K562 (cell line): ENCODE results near the gene KDM2B. TPM values are rescaled to one million over a fixed set of nuclear protein-coding genes. Genes with fewer than 3 reads are reported as not detected.

Experiments used
- CBX3 ChIP-seq, 2 experiments: IDR thresholded peaks; 1 replicate in 1 of 2; 2 replicates in 1 of 2; pipeline ENCODE4 v1.6.1; 2012; ENCODE audit warnings: inconsistent platforms in 2 of 2, low read length in 2 of 2, borderline replicate concordance in 1 of 2, control low read depth in 1 of 2
- ELF1 ChIP-seq: fragments of 200-800 bp; sonication (Bioruptor generic); IDR thresholded peaks from 2 replicates; pipeline ENCODE4 v1.6.1; 2016; ENCODE audit warnings: missing genetic modification characterization, missing compliant biosample characterization
- ELF2 ChIP-seq: fragments of 250-450 bp; sonication (Bioruptor Pico); IDR thresholded peaks from 2 replicates; pipeline ENCODE4 v1.5.0; 2021; ENCODE audit warnings: mild to moderate bottlenecking
- FOXM1 ChIP-seq, 2 experiments: fragments of 450-650 bp in 1 of 2; sonication (generic) in 1 of 2; formaldehyde crosslinking in 1 of 2; IDR thresholded peaks; 2 replicates each; pipeline versions ENCODE4 v1.6.1 to v1.9.0; 2017 to 2022; ENCODE audit warnings: low read depth in 2 of 2, mild to moderate bottlenecking in 2 of 2, missing genetic modification reagents in 1 of 2, moderate library complexity in 1 of 2
- GABPA ChIP-seq: fragments of 200-800 bp; sonication (Bioruptor generic); conservative IDR thresholded peaks from 2 replicates; pipeline ENCODE4 v1.6.1; 2016; ENCODE audit warnings: low read depth, missing genetic modification characterization, missing compliant biosample characterization
- GATA2 ChIP-seq: sonication (generic); formaldehyde crosslinking; IDR thresholded peaks from 2 replicates; pipeline ENCODE4 v1.4.0; 2020; ENCODE audit warnings: mild to moderate bottlenecking, missing genetic modification reagents
- IFI16 ChIP-seq: fragments of 250-450 bp; sonication (Bioruptor Pico); IDR thresholded peaks from 2 replicates; pipeline ENCODE4 v2.1.2; 2022; ENCODE audit warnings: mild to moderate bottlenecking, inconsistent platforms
- KDM5B ChIP-seq: fragments of 200-600 bp; sonication (generic); IDR thresholded peaks from 2 replicates; pipeline ENCODE4 v1.6.1; 2012; ENCODE audit warnings: low read depth, mild to moderate bottlenecking, moderate library complexity, low read length, control low read depth, inconsistent platforms; ENCODE audit not compliant: insufficient replicate concordance
- MAFF ChIP-seq: IDR thresholded peaks from 2 replicates; pipeline ENCODE4 v1.6.1; 2012; ENCODE audit warnings: low read length, improper control_type of control experiment
- NR3C1 ChIP-seq: sonication (generic); formaldehyde crosslinking; IDR thresholded peaks from 2 replicates; pipeline ENCODE4 v1.8.1; 2022; ENCODE audit warnings: missing genetic modification reagents
- SMAD2 ChIP-seq: fragments of 150-350 bp; IDR thresholded peaks from 2 replicates; pipeline ENCODE4 v1.6.1; 2014; ENCODE audit warnings: low read depth, mild to moderate bottlenecking, low read length
- SNRNP70 ChIP-seq: fragments of 200-400 bp; formaldehyde crosslinking; optimal IDR thresholded peaks from 2 replicates; pipeline ENCODE3; 2017; ENCODE audit warnings: low read depth, low read length
- TBL1XR1 ChIP-seq, 2 experiments: IDR thresholded peaks; 2 replicates each; pipeline ENCODE4 v1.6.1; 2012; ENCODE audit warnings: improper control_type of control experiment in 2 of 2, low read length in 2 of 2, mild to moderate bottlenecking in 1 of 2
- polyA plus RNA-seq, 8 experiments: library from polyadenylated mRNA; depleted of rRNA in 4 of 8; stranded (reverse) in 5 of 8; unstranded in 3 of 8; fragments of >200 nt; fragmentation: Nextera tagmentation in 2 of 8; fragmentation: Illumina TruSeq in 1 of 8; extraction: Ambion mirVana in 2 of 8; extraction: Trizol in 1 of 8; gene quantifications; 2 replicates each; pipeline versions ENCODE4 v1.2.1 to v1.2.3, GENCODE V29; 2011 to 2014; ENCODE audit warnings: inconsistent platforms in 1 of 8, missing spikeins in 1 of 8
- total RNA-seq, 7 experiments: library from RNA; depleted of rRNA in 6 of 7; stranded (reverse); fragments of >200 nt in 6 of 7; fragmentation: Illumina TruSeq in 2 of 7; extraction: Trizol in 2 of 7; gene quantifications; 2 replicates each; pipeline versions ENCODE4 v1.2.1 to v1.2.3, GENCODE V29; 2011 to 2021; ENCODE audit warnings: low replicate concordance in 1 of 7
- TF ChIP-seq, protein P1 (sequence below): fragments of 200-800 bp; sonication (Bioruptor generic); IDR thresholded peaks from 2 replicates; pipeline ENCODE4 v1.6.1; 2017; ENCODE audit warnings: missing genetic modification characterization, missing compliant biosample characterization

The KDM2B gene
- total and polyA plus RNA-seq, 9 of the 15 experiments (the other 6 are each of a cell fraction or from before 2014, with no cell fraction given) = 7.4 to 50.5 (median 22.5) TPM

GRCh38 chr12:121561009-121561395 lies 19.8 kb downstream of the KDM2B start (continued):
- TF ChIP-seq, protein P1, sequence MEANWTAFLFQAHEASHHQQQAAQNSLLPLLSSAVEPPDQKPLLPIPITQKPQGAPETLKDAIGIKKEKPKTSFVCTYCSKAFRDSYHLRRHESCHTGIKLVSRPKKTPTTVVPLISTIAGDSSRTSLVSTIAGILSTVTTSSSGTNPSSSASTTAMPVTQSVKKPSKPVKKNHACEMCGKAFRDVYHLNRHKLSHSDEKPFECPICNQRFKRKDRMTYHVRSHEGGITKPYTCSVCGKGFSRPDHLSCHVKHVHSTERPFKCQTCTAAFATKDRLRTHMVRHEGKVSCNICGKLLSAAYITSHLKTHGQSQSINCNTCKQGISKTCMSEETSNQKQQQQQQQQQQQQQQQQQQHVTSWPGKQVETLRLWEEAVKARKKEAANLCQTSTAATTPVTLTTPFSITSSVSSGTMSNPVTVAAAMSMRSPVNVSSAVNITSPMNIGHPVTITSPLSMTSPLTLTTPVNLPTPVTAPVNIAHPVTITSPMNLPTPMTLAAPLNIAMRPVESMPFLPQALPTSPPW = no peak
- no peak for TF ChIP-seq KDM5B
- TF ChIP-seq IFI16 = no peak
- TF ChIP-seq TBL1XR1 (IDR thresholded peaks at IDR 0.05; ENCODE audit: low read length in 2 of 2) = no peak
- TF ChIP-seq GATA2 (CRISPR knock-in tag) = no peak
- no peak for TF ChIP-seq GABPA (tag)
- no peak for TF ChIP-seq CBX3 (IDR thresholded peaks at IDR 0.05; ENCODE audit: borderline replicate concordance in 1 of 2, low read length in 2 of 2)
- TF ChIP-seq SNRNP70 = no peak
- no peak for TF ChIP-seq ELF1 (tag)
- TF ChIP-seq FOXM1 (IDR thresholded peaks at IDR 0.05; ENCODE audit: low read depth) = no peak
- no peak for TF ChIP-seq FOXM1 (CRISPR knock-in tag; IDR thresholded peaks at IDR 0.05; ENCODE audit: low read depth)
- TF ChIP-seq ELF2 (CRISPR knock-in tag) = no peak
- no peak for TF ChIP-seq SMAD2
- TF ChIP-seq MAFF = no peak
- no peak for TF ChIP-seq NR3C1 (CRISPR knock-in tag)
